Erythroblast (primary cell): Measurements from ENCODE around the gene C1orf116.

ENCODE experiments used
- GATA1 ChIP-seq: IDR thresholded peaks from 2 replicates; pipeline ENCODE4 v1.6.1; 2011; ENCODE audit warnings: low read depth, mild to moderate bottlenecking, control low read depth, low read length, moderate library complexity
- POLR2A ChIP-seq: IDR thresholded peaks from 2 replicates; pipeline ENCODE4 v1.6.1; 2011; ENCODE audit warnings: mild to moderate bottlenecking, low read length

- TF ChIP-seq POLR2A, result no peak
- TF ChIP-seq GATA1, result no peak
These were observed 61.4 kb downstream of the C1orf116 start for GRCh38 chr1:206971029-206971655.
